Measurements from ENCODE around the gene SEL1L3.

SEL1L3 gene

DNA sequence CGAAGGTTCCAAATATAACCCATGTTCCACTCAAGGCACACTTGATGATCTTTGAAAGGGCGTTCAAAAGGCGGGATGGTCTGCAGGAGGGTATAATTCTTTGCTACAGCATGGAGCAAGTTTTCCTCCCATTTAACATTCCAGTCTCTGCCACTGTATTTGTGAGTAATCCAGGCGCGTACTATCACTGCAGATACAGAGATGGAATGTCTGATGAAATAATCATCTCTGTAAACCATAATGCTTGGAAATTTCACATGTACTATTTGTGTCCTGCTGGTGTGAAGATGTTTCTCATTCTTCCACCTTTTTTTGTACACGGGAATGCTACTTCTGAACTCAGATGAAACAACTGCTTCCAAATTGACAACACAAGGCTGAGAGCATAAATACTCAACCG, 15.5 kb downstream of the SEL1L3 start:
- no peak for DNase-seq (ENCODE audit: low read depth)

DNA sequence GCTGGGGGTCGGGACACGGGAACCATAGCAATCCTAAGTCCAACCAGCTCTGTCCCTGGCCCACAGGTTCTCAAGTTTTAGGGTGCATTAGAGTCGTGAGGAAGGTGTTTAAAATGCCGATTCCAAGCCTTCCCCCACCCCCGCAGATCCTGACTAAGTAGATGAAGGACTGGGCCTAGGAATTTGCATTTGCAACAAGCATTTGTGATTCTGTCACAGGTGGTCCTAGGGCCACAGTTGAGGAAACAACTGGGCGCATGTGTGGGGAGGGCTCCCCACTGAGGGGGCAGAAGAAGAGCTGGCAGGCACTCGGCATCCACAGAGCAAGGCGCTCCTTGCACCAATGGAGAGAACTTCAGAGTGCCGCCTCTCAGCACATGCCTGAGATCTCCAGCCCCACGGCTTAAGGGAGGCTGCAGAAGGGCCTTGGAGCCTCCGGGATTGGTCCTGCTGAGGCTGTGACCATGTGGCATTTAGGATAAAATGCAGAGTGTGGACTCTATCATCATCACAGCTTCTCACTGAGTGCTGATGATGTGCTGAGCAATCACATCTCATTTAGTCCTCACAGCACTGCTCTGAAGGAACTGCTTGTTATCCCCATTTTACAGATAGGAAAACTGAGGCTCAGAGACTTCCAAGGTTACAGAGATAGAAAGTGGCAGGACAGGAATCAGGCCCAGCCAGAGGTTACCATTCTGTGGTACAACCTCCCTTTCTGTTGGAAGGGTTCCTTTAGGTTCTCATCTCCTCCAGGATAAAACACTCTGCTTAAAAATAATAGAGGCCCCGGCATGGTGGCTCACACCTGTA, 16.7 kb downstream of the SEL1L3 start:
- DNase-seq (ENCODE audit: low read depth): no peak

DNA sequence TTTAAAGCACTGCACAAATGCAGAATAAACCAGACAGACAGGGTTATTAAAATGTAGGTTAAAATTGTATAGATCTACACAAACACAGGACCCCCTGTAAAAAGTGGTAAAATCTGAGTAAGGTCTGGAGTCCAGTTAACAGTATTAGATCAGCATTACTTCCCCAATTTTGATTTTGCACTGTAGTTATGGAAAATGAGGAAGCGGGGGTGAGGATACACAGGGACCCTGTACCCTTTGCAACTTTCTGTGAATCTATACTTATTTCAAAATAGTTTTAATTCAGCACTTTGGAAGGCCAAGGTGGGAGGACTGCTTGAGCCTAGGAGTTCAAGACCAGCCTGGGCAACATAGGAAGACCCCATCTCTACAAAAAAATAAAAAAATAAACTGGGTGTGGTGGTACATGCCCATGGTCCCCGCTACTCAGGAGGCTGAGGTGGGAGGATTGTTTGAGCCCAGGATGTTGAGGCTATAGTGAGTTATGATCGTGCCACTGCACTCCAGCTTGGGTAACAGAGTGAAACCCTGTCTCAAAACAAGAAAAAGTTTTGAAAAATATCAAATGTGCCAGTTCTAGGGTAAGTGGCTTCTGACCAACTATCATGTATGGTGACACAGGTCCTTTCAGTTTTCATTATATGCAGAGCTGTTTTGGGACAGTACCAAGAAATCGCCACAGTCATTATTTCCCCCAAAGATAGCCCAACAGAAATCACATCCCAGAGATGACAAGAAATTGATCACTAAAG, 17.7 kb downstream of the SEL1L3 start:
- DNase-seq (ENCODE audit: low read depth): no peak

GRCh38 chr4:25843340-25844097, 19.3 kb downstream of the SEL1L3 start:
- no peak for DNase-seq (ENCODE audit: low read depth)

- no peak for DNase-seq (ENCODE audit: low read depth)
These were observed 20.5 kb downstream of the SEL1L3 start for GRCh38 chr4:25842229-25842845.

DNA sequence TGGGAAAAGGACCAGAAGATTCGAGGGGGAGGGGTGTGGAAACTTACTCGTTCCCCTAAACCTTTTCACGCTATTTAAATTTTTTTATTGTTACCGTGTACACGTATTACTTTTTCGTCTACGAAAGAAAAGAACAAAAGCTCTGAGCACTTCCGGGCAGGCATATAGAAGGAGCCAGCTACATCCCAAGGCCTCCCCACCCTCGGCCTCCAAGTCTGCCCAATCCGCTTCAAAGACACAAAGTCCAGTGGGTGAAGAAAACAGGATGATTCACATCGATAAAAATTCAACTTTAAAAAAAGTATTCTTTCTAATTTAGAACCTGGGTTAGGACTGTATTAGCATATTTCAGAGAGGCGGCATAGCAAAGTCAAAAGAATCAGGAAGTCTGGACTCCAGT, 23.1 kb downstream of the SEL1L3 start:
- no peak for DNase-seq (ENCODE audit: low read depth)

- DNase-seq (ENCODE audit: low read depth): no peak
These were observed 23.6 kb downstream of the SEL1L3 start for GRCh38 chr4:25839233-25839632.

DNA sequence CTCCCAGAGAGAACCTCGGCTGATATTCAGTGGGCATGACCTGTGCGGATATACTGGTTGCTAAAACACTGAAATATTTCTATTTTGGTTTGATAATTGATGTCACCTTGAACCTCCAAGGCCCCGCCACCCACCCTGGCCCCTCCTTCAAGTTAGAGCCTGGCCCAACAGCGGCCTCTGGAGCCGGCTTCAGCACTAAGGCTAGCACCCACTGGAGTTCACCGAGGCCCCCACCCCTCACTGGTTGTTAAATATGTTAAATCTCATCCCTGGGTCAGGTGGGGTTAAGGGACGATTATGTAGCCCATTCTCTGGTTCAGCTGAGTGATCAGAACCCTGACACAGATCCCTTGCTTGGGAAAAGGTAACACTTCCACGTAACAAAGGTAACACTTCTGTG, 24.3 kb downstream of the SEL1L3 start:
- DNase-seq (ENCODE audit: low read depth): no peak

DNA sequence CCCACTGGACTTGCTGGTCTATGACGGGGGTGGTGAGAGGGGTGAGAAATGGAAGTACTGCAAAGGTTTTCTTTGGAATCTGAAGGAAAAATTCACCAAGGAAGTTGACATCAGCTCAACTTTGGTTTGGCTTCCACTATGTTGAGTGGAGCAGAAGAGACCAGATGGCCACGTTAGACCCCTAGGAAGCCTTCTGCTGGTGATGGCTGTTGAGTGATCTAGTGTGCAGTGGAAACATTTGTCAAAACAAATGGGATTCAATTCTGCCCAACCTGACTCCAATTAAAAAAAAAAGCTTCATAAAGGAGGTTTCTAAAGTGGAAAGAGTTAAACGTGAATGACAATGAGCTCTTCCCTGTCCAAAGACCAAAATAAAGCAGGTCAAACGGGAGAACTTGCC, 25.7 kb downstream of the SEL1L3 start:
- no peak for DNase-seq (ENCODE audit: low read depth)

- DNase-seq (ENCODE audit: low read depth): no peak
These were observed 27.4 kb downstream of the SEL1L3 start for GRCh38 chr4:25835384-25835783.

- no peak for DNase-seq (ENCODE audit: low read depth)
These were observed 28.2 kb downstream of the SEL1L3 start for GRCh38 chr4:25834411-25835107.

DNA sequence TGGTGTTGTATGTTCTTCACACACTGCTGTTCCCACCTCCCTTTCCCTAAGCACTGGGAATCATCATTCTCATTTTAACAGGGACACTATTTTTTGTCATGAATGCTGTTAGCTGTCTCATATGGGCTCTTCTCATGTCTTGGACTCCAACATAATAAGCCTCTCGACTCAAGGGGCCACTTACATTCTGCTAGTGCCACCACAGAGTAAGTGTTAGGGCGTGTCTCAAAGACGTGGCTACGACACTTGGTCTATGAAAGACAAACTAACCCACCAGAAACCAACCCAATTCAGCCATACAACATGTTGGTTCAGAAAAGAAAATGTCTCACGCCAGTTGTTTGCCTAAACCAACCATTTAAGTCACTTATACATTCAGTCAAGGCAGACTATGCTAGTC, 32.2 kb downstream of the SEL1L3 start:
- no peak for DNase-seq (ENCODE audit: low read depth)

GRCh38 chr4:25827897-25828296, 34.9 kb downstream of the SEL1L3 start:
- DNase-seq (ENCODE audit: low read depth): no peak

DNA sequence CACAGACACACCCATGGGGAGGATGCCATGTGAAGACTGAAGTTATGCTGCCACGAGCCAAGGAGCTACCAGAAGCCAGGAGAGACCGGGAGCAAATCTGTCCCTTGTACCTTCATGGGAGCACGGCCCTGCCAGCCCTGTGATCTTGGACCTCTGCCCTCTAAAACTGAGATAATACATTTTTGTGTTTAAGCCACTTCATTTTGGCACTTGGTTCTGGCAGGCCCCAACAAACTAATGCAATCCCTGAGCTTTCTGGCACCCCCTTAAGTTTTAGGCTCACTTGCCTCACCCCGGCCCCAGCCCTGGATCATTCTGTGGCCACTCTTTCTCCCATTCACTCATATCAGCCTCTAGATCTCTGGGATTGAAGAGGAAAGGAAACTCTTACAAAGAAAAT, 35.4 kb downstream of the SEL1L3 start:
- no peak for DNase-seq (ENCODE audit: low read depth)

GRCh38 chr4:25826074-25826752, 36.6 kb downstream of the SEL1L3 start:
- DNase-seq (ENCODE audit: low read depth): no peak

DNA sequence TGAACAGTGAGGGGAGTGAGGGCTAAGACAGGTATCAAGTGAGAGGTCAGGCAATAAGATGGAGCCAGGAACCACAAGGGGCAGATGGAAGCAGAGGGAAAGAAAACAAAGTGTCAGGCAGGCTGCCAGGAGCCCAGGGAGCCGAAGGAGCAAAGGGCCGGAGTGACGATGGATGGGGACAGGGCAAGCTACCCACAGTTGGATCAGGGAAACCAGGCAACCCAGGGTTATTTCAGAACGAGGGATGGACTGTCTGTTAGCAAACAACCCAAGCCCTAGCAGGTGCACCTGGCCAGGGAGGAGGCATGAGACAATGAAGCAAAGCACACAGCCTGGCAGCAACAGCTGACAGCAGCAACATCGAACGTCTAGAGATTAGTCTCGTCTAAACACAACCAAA, 39.2 kb downstream of the SEL1L3 start:
- DNase-seq (ENCODE audit: low read depth): no peak

- no peak for DNase-seq (ENCODE audit: low read depth)
These were observed 40.9 kb downstream of the SEL1L3 start for GRCh38 chr4:25821899-25822298.

DNA sequence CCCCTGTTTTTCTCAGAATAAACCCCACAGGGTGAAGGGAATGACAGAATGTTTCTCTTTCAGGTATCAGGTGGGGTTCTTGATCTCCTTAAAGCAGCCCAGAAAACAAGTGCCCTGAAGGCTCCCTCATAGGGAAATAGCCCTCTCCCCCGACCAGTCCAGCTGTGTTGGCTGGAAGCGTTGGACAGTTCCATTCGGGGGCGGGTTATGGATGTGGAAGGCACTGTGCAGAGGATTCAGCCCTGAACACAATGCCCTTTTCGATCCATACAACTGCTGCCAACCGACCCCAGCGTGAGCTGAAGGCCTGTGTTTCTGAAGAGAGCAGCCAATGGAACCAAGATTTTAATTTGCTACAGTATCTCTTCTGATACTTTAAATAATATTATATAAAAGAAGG, 41.5 kb downstream of the SEL1L3 start:
- no peak for DNase-seq (ENCODE audit: low read depth)

DNA sequence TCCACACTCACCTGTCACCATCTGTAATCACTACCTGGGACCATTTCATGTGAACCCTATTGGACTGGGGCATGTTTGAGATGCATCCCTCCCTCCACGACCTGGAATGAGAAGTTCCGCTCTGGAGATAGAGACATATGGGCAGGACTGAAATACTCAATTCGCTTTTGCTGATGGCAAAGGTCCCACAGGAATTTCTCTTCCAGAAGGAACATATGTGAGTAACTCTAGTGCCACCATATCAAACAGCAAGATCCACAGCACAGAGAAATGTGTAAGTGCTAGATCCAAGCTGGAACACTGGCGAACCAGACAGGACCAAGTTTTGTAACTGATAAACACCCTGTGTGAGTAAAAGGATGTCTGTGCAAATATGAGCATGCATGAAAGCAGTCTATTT, 43.9 kb downstream of the SEL1L3 start:
- no peak for DNase-seq (ENCODE audit: low read depth)

GRCh38 chr4:25818371-25818871, 44.4 kb downstream of the SEL1L3 start:
- DNase-seq (ENCODE audit: low read depth): no peak

All from fibroblast of gingiva (primary cell).